Measurements from ENCODE around the gene SLC29A3.

SLC29A3 gene

GRCh38 chr10:71321386-71321785 lies 2.3 kb downstream of the SLC29A3 start:
- no peak for DNase-seq (ENCODE audit: low read depth)

- DNase-seq (ENCODE audit: low read depth): no peak
Measured at GRCh38 chr10:71323407-71323806, 4.3 kb downstream of the SLC29A3 start.

GRCh38 chr10:71324743-71325142 lies 5.7 kb downstream of the SLC29A3 start:
- DNase-seq (ENCODE audit: low read depth): no peak

- no peak for DNase-seq (ENCODE audit: low read depth)
Measured at GRCh38 chr10:71325267-71325666, 6.2 kb downstream of the SLC29A3 start.

GRCh38 chr10:71326464-71326881 lies 7.4 kb downstream of the SLC29A3 start:
- DNase-seq (ENCODE audit: low read depth): no peak

- no peak for DNase-seq (ENCODE audit: low read depth)
Measured at GRCh38 chr10:71330789-71331404, 11.8 kb downstream of the SLC29A3 start.

GRCh38 chr10:71331736-71332135 lies 12.7 kb downstream of the SLC29A3 start:
- no peak for DNase-seq (ENCODE audit: low read depth)

- DNase-seq (ENCODE audit: low read depth): no peak
Measured at GRCh38 chr10:71332466-71332865, 13.4 kb downstream of the SLC29A3 start.

GRCh38 chr10:71333129-71333887 lies 14.2 kb downstream of the SLC29A3 start:
- DNase-seq (ENCODE audit: low read depth): no peak

- DNase-seq (ENCODE audit: low read depth): no peak
Measured at GRCh38 chr10:71334221-71334791, 15.2 kb downstream of the SLC29A3 start.

GRCh38 chr10:71335173-71335708 lies 16.2 kb downstream of the SLC29A3 start:
- DNase-seq (ENCODE audit: low read depth): no peak

GRCh38 chr10:71336632-71337031 lies 17.6 kb downstream of the SLC29A3 start:
- DNase-seq (ENCODE audit: low read depth): no peak

GRCh38 chr10:71337219-71337701 lies 18.2 kb downstream of the SLC29A3 start:
- DNase-seq (ENCODE audit: low read depth): no peak

GRCh38 chr10:71338728-71339495 lies 19.9 kb downstream of the SLC29A3 start:
- no peak for DNase-seq (ENCODE audit: low read depth)

- DNase-seq (ENCODE audit: low read depth): no peak
Measured at GRCh38 chr10:71339796-71340589, 20.9 kb downstream of the SLC29A3 start.

GRCh38 chr10:71342573-71343391 lies 23.7 kb downstream of the SLC29A3 start:
- DNase-seq (ENCODE audit: low read depth): no peak

GRCh38 chr10:71343392-71343773 lies 24.3 kb downstream of the SLC29A3 start:
- no peak for DNase-seq (ENCODE audit: low read depth)

- DNase-seq (ENCODE audit: low read depth): no peak
Measured at GRCh38 chr10:71344154-71344925, 25.3 kb downstream of the SLC29A3 start.

- DNase-seq (ENCODE audit: low read depth): no peak
Measured at GRCh38 chr10:71344993-71345480, 26.0 kb downstream of the SLC29A3 start.

- DNase-seq (ENCODE audit: low read depth): no peak
Measured at GRCh38 chr10:71345694-71346093, 26.6 kb downstream of the SLC29A3 start.
